Right cardiac atrium (tissue), 5 donors: Measurements from ENCODE around the gene PLXND1. TPM values are rescaled to one million over a fixed set of nuclear protein-coding genes. Genes with fewer than 3 reads are reported as not detected.

Source experiments
- ATAC-seq, 2 donors: fragments of 200-7000 bp; cut with Tn5 transposase; one replicate each; pipeline versions ENCODE4 v1.8.0 to v1.9.1; 2020; ENCODE audit warnings: moderate library complexity in 2 of 2, mild to moderate bottlenecking in 1 of 2
- DNase-seq, 3 donors: peaks; one replicate each; pipeline ENCODE4 v3.0.0-alpha.2; 2020
- H3K27ac ChIP-seq: one replicate; pipeline ENCODE4 v1.5.1; 2013; ENCODE audit warnings: mild to moderate bottlenecking, low read length, control low read depth, moderate library complexity
- H3K27me3 ChIP-seq: one replicate; pipeline ENCODE4 v1.6.1; 2013; ENCODE audit not compliant: control insufficient read depth, insufficient read depth
- H3K4me1 ChIP-seq: one replicate; pipeline ENCODE4 v1.6.1; 2013; ENCODE audit warnings: low read length; ENCODE audit not compliant: control insufficient read depth, insufficient read depth
- H3K4me3 ChIP-seq: one replicate; pipeline ENCODE4 v1.5.1; 2013; ENCODE audit warnings: low read length, control low read depth
- H3K9me3 ChIP-seq: one replicate; pipeline ENCODE4 v1.6.1; 2013; ENCODE audit warnings: low read length; ENCODE audit not compliant: control insufficient read depth
- WGBS: extraction: QIAGEN DNeasy Blood & Tissue Kit; methylation state at CpG from one replicate; pipeline ENCODE4 v1.1.7; 2013; 5-methylcytosine and 5-hydroxymethylcytosine counted together
- intact Hi-C, 4 donors: fragments of 100-400 bp; cut with DNase I; formaldehyde crosslinking; loops; one replicate each; pipeline versions ENCODE4 v1.11.0 to v1.14.0; 2022 to 2023
- polyA plus RNA-seq: library from polyadenylated mRNA; stranded (reverse); fragments of 200-250 nt; gene quantifications from one replicate; pipeline ENCODE4 v1.2.3, GENCODE V29; 2013
- total RNA-seq, 4 donors: library from RNA; stranded (reverse); fragmentation: NEBNext Ultra II Directional; extraction: Animal tissue kit (Norgen Biotek cat#: 25700); gene quantifications; one replicate each; pipeline ENCODE4 v1.2.1, GENCODE V29; 2021
- donor health status: healthy with polysubstance abuse.
- donor health status: DM: no; HTN: yes; CAD: no.
- donor health status: DM: no; HTN: no; CAD: no.
- donor health status: DM: no; HTN: yes; CAD: no; lungs with severe emphysema.
- donor health status: DM: yes; HTN: yes; CAD: no.

Gene PLXND1
- total and polyA plus RNA-seq, 5 donors: 75.4 to 102 (median 89.4) TPM

GRCh38 chr3:129620828-129621559 lies 14.5 kb upstream of the PLXND1 start:
- ATAC-seq (no peak), DNase-seq (peak; percentile 18 to 64 (median 55))
- intact Hi-C loops: loop anchor here in 1 of 4 donors (10.0 kb wide), 1 partner anchor 126 kb away; no protein-coding TSS in a partner anchor
- H3K27me3 ChIP-seq: no peaks in the 10 kb centered on the region
- peak overlapping the region; percentile 40 for H3K27ac ChIP-seq
- H3K9me3 ChIP-seq: no peaks in the 10 kb centered on the region
- H3K4me1 ChIP-seq: peaks cover 31% of the 10 kb centered on the region
- H3K4me3 ChIP-seq: no peak overlapping the region
- 74% methylated on average over 18 of the region's 18 CpGs for WGBS

DNA sequence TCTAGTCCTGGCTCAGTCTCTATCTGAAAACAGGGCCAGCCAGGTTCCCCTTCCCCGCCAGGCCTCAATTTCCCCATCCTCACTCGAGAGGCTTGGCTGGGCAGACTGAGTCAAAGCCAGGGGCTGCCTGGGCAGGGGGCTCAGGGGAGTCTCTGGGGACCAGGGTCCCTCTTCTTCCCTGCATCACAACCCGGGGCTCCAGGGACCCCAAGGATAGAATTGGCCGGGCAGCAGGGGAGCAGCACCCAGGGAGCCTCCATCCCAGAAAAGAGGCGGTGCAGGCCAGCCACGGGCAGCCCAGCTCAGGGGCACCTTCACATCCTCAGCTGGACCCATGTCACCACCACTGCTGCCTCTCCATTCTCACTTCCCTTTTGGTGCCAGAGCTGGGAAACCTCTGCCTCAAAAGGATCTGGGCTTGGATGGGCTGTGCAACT lies 13.3 kb upstream of the PLXND1 start:
- peak overlapping the region; percentile 14 for H3K27ac ChIP-seq
- H3K4me3 ChIP-seq: no peak overlapping the region
- H3K4me1 ChIP-seq: peaks cover 27% of the 10 kb centered on the region
- WGBS: 90% methylated on average over 6 of the region's 6 CpGs
- intact Hi-C loops: loop anchor here in 1 of 4 donors (10.0 kb wide), 1 partner anchor 125 kb away; no protein-coding TSS in a partner anchor
- DNase-seq: peak in 2 of 3 donors; percentile 57 to 66
- no peak for ATAC-seq
- H3K9me3 ChIP-seq: no peaks in the 10 kb centered on the region
- no peaks in the 10 kb centered on the region for H3K27me3 ChIP-seq

GRCh38 chr3:129618901-129619671 lies 12.6 kb upstream of the PLXND1 start:
- H3K9me3 ChIP-seq: no peaks in the 10 kb centered on the region
- H3K4me3 ChIP-seq: no peak overlapping the region
- intact Hi-C loops: no loop called here
- ATAC-seq (no peak), DNase-seq (peak in 2 of 3 donors; percentile 71 to 74)
- H3K4me1 ChIP-seq: peaks cover 26% of the 10 kb centered on the region
- 57% methylated on average over 23 of the region's 23 CpGs for WGBS
- H3K27ac ChIP-seq: peak overlapping the region; percentile 61
- no peaks in the 10 kb centered on the region for H3K27me3 ChIP-seq

DNA sequence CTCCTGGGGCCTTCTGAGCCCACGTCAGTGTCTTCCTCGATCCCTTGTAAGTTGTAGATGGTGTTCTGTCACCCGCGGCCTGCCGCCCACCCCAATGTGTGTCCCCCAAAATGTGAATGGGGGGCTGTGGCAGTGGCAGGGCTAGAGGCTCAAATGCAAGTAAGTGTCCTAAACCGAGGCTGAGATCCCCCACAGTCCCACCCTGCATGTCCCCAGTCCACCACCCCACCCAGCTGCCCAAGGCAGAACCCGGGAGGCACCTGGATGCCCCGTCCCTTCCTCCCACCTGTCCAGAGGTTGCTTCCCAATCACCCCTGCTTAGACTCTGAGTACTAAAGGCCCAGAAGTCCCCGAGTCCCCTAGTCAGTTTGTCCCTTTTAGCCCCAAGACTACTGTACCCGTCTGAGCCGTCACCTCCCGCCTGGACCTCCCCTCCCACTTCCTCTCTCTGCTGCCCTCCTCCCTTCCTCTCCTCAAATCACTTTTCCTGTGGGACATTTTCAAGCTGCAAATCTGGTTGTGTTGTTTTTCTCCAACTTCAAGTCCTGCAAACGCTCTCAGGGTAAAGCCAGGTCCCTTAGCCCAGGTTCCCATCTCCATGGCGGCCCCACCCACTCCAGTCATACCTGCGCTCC lies 11.8 kb upstream of the PLXND1 start:
- DNase-seq (peak in 2 of 3 donors; percentile 68 to 75), ATAC-seq (no peak)
- H3K4me3 ChIP-seq: no peak overlapping the region
- intact Hi-C loops: no loop called here
- no peaks in the 10 kb centered on the region for H3K9me3 ChIP-seq
- H3K27ac ChIP-seq: peak overlapping the region; percentile 61
- H3K4me1 ChIP-seq: peaks cover 24% of the 10 kb centered on the region
- 65% methylated on average over 15 of the region's 15 CpGs for WGBS
- no peaks in the 10 kb centered on the region for H3K27me3 ChIP-seq

DNA sequence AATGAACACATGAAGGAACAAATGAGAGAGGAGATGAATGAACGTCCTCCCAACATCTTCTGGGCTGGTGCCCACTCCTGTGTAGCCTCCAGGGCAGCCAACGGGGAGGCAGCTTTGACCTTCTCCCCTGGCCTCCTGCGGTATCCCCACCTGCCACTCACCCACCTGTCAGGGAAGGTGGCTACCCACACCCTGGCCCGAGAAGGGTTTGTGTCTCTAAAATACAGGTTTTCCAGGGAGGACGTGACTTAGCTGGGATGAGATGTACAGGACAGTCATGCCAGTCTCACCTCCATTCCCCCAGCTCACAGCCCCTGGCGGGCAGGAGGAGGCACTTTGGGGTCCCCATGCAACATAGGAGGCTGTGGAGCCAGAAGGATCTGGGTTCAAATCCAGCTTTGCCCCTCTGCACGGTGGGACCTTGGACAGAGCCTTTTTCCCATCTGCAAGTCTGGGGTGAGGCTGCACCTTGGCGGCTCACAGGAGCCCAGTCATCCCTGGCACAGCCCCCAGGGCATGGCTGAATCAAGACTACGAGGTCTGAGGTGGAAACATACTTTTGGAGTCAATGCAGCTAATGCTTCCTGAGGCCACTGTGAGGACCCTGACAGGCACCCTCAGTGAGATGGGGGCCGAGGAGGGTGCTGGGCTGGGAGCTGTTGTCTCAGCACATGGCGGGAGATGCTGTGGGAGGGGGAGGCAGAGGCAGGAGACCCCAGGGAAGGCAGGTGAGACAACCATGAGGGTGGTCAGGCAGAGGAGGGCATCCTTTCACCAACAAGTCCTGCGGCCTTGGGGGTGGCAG lies 11.1 kb upstream of the PLXND1 start:
- peak overlapping the region; percentile 60 for H3K27ac ChIP-seq
- peak in 1 of 3 donors; percentile 42 for DNase-seq
- peaks cover 18% of the 10 kb centered on the region for H3K4me1 ChIP-seq
- WGBS: 84% methylated on average over 12 of the region's 12 CpGs
- no peaks in the 10 kb centered on the region for H3K9me3 ChIP-seq
- no peaks in the 10 kb centered on the region for H3K27me3 ChIP-seq
- intact Hi-C loops: no loop called here
- ATAC-seq: no peak
- no peak overlapping the region for H3K4me3 ChIP-seq

DNA sequence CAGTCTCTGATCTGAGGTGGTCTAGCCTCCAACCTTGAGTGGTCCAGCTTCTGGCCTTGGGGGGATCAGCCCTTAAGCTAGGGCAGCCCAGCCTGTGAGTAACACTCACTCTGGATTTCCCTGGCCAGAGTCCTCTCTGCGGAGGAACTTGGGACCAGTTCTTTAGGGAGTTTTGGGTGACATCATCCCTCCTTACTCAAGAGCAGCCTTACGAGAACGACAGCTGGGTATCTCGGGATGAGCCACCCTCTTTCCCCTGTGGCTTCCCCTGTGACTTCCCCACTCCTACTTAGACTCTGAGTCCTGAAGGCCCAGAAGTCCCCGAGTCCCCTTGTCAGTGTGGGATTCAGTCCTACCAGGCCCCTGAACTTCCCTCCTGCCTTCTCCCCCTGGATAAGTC lies 10.2 kb upstream of the PLXND1 start:
- no peak overlapping the region for H3K4me3 ChIP-seq
- peaks cover 18% of the 10 kb centered on the region for H3K4me1 ChIP-seq
- 35% methylated on average over 5 of the region's 5 CpGs for WGBS
- no peaks in the 10 kb centered on the region for H3K9me3 ChIP-seq
- H3K27ac ChIP-seq: peak overlapping the region; percentile 60
- intact Hi-C loops: no loop called here
- DNase-seq (peak in 2 of 3 donors; percentile 50 to 57), ATAC-seq (peak; percentile 4 to 17)
- H3K27me3 ChIP-seq: no peaks in the 10 kb centered on the region

- intact Hi-C loops: no loop called here
- H3K4me1 ChIP-seq: peaks cover 18% of the 10 kb centered on the region
- no peaks in the 10 kb centered on the region for H3K27me3 ChIP-seq
- H3K9me3 ChIP-seq: no peaks in the 10 kb centered on the region
- DNase-seq (peak in 2 of 3 donors; percentile 60 to 65), ATAC-seq (no peak)
- H3K4me3 ChIP-seq: no peak overlapping the region
- H3K27ac ChIP-seq: peak overlapping the region; percentile 60
- 50% methylated on average over 8 of the region's 8 CpGs for WGBS
Measured at GRCh38 chr3:129616291-129616690, 9.8 kb upstream of the PLXND1 start.

- peak; percentile 34 to 74 (median 71) for DNase-seq
- ATAC-seq: peak in 1 of 2 donors; percentile 6
- intact Hi-C loops: no loop called here
- no peak overlapping the region for H3K4me3 ChIP-seq
- 66% methylated on average over 8 of the region's 8 CpGs for WGBS
- peak overlapping the region; percentile 60 for H3K27ac ChIP-seq
- peaks cover 18% of the 10 kb centered on the region for H3K4me1 ChIP-seq
- H3K27me3 ChIP-seq: no peaks in the 10 kb centered on the region
- no peaks in the 10 kb centered on the region for H3K9me3 ChIP-seq
Measured at GRCh38 chr3:129615751-129616281, 9.3 kb upstream of the PLXND1 start.

DNA sequence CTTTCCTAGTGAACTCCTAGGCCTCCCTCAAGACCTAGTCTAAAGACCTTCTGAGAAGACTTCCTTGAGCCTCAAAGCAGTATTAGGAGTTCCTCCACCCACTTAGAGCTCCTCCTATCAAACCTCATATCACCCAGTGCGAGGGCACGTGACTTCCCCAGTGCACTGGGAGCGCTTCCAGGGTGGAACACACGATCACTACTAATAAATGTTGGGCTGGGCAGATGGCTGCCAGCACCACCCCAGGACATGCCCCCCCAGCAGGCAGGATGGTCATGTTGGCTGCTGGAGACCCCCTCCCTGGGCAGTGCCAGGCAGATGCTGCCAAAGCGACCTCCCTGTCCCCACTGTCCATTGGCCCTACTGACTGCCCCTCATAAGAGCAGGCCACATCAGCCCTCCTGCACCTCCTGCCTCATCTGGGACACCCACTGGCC lies 8.5 kb upstream of the PLXND1 start:
- Histone ChIP-seq H3K9me3 (no peaks in the 10 kb centered on the region), H3K4me3 (no peak overlapping the region), H3K4me1 (peaks cover 18% of the 10 kb centered on the region), H3K27me3 (no peaks in the 10 kb centered on the region), H3K27ac (peak overlapping the region; percentile 66)
- DNase-seq: peak; percentile 78 to 92 (median 89)
- intact Hi-C loops: no loop called here
- 36% methylated on average over 5 of the region's 5 CpGs for WGBS
- peak; percentile 62 to 72 for ATAC-seq

DNA sequence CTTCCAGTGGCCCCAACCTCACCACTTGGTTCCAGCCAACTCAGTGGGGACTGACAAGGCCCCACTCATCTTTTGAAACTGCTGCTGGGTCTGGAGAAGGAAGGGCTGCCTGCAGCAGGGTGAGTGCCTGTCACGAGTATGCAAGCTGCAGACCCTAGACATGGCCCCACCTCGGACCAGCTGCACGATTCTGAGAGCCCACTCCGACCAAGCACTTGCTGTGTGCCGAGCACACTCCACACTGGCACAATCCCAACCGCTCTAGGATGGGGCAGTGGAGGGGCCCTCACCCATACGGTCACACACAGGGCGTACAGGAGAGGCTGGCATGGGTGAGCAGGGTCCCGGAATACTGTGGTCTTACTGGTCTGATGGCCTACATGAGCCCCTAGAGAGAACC lies 8.0 kb upstream of the PLXND1 start:
- ATAC-seq (no peak), DNase-seq (peak in 2 of 3 donors; percentile 42 to 63)
- Histone ChIP-seq H3K27me3 (no peaks in the 10 kb centered on the region), H3K4me1 (peaks cover 18% of the 10 kb centered on the region), H3K9me3 (no peaks in the 10 kb centered on the region), H3K4me3 (no peak overlapping the region), H3K27ac (peak overlapping the region; percentile 37)
- 88% methylated on average over 9 of the region's 9 CpGs for WGBS
- intact Hi-C loops: no loop called here
